Stimulated activated CD4-positive, alpha-beta T cell treated with anti-CD3 and anti-CD28 coated beads, TNF-alpha, amount 100 ng/mL, for 1 hour (primary cell): ENCODE measurements around the gene CAMK1D.

Experiments
- DNase-seq, 3 donors: peaks; one replicate each; pipeline ENCODE4 v3.0.0-alpha.2; 2020; ENCODE audit warnings: low read depth in 3 of 3, low spot score in 1 of 3

CAMK1D gene

GRCh38 chr10:12459762-12460161 lies 110.4 kb downstream of the CAMK1D start:
- DNase-seq, result no peak

GRCh38 chr10:12463459-12463838 lies 114.1 kb downstream of the CAMK1D start:
- DNase-seq, result no peak

- no peak for DNase-seq
Observed at GRCh38 chr10:12465385-12466136, 116.2 kb downstream of the CAMK1D start.

GRCh38 chr10:12466704-12467305 lies 117.5 kb downstream of the CAMK1D start:
- no peak for DNase-seq

- DNase-seq, result no peak
Observed at GRCh38 chr10:12469345-12469744, 120.0 kb downstream of the CAMK1D start.

GRCh38 chr10:12470719-12471118 lies 121.4 kb downstream of the CAMK1D start:
- no peak for DNase-seq

GRCh38 chr10:12471135-12471534 lies 121.8 kb downstream of the CAMK1D start:
- no peak for DNase-seq

- no peak for DNase-seq
Observed at GRCh38 chr10:12473491-12473890, 124.1 kb downstream of the CAMK1D start.

GRCh38 chr10:12474727-12475412 lies 125.5 kb downstream of the CAMK1D start:
- DNase-seq, result no peak

GRCh38 chr10:12476656-12477055 lies 127.3 kb downstream of the CAMK1D start:
- DNase-seq, result no peak

GRCh38 chr10:12479437-12479844 lies 130.1 kb downstream of the CAMK1D start:
- no peak for DNase-seq

GRCh38 chr10:12479924-12480323 lies 130.6 kb downstream of the CAMK1D start:
- DNase-seq, result no peak

GRCh38 chr10:12480440-12480839 lies 131.1 kb downstream of the CAMK1D start:
- DNase-seq, result no peak

GRCh38 chr10:12481924-12482323 lies 132.6 kb downstream of the CAMK1D start:
- DNase-seq, result no peak

GRCh38 chr10:12482587-12482986 lies 133.2 kb downstream of the CAMK1D start:
- no peak for DNase-seq

- DNase-seq, result no peak
Observed at GRCh38 chr10:12484002-12484918, 134.9 kb downstream of the CAMK1D start.

GRCh38 chr10:12484941-12485805 lies 135.8 kb downstream of the CAMK1D start:
- DNase-seq, result peak in 2 of 3 donors; percentile 3 to 4

GRCh38 chr10:12487366-12487765 lies 138.0 kb downstream of the CAMK1D start:
- DNase-seq, result no peak

- no peak for DNase-seq
Observed at GRCh38 chr10:12488626-12489025, 139.3 kb downstream of the CAMK1D start.

GRCh38 chr10:12489357-12489756 lies 140.0 kb downstream of the CAMK1D start:
- DNase-seq, result no peak
